ENCODE data around the gene TSR1. TPM values are rescaled to one million over a fixed set of nuclear protein-coding genes. Genes with fewer than 3 reads are reported as not detected.

TSR1 gene
- total RNA-seq, 1 experiment from 2014 or later, result 44.7 TPM

DNA sequence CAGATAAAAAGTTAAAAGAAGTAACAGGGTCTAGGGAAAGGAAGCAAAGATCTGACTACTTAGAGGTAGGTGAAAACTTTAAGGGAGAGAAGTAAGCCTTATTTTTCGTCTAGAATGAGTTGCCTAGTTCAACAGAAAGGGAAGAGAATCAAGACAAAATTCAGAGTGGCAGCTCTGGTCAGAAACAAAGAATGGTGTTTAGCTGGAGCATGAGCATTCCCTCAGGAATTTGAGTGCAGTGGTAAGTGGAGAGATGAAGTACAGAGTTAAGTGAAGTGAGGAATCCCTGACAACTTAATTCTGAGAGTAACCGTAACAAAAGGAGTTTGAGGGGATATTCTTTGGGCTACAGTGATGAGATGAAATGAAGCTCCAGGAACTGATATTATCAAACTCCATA is 44.2 kb downstream of the TSR1 start:
- TF ChIP-seq SIN3A (IDR thresholded peaks at IDR 0.05; ENCODE audit: borderline replicate concordance, insufficient read depth, low read depth, low read length) (no peak), POLR2AphosphoS5 (IDR thresholded peaks at IDR 0.05; ENCODE audit: low read depth, low read length) (no peak), REST (IDR thresholded peaks at IDR 0.05; ENCODE audit: insufficient read depth in 1 of 2, low read depth in 2 of 2, low read length in 1 of 2) (no peak), CTCF (IDR thresholded peaks at IDR 0.05) (no peak), TCF7L2 (IDR thresholded peaks at IDR 0.05; ENCODE audit: low read depth, low read length) (no peak)
- no peaks in the 10 kb centered on the region for H3K4me1 ChIP-seq (ENCODE audit: control insufficient read depth, insufficient read depth, low read length)
- no peaks in the 10 kb centered on the region for H3K9me3 ChIP-seq (ENCODE audit: control insufficient read depth, insufficient read depth, low read depth, low read length)
- in situ Hi-C loops (cut with HindIII; ENCODE audit: low pct_unique_long_range_greater_than_20kb, low sequenced_read_pairs) (no loop called here), intact Hi-C loops (cut with micrococcal nuclease; ENCODE audit: unreplicated experiment) (no loop called here)
- DNase-seq (ENCODE audit: low read depth, low spot score) (no peak), ATAC-seq (no peak)
- H3K27ac ChIP-seq (ENCODE audit: low read length), result no peak overlapping the region
- ChIA-PET POLR2A (no interaction called here), CTCF (interaction anchor here (0.9 kb wide), 1 partner anchor 301 kb away, joined by 3 read pairs; no protein-coding TSS in a partner anchor)
- no peak overlapping the region for H3K4me3 ChIP-seq (ENCODE audit: low read depth in 2 of 2, low read length in 2 of 2)
- no TSS peak for BruUV-seq (replicated peaks)
- no peaks in the 10 kb centered on the region for H3K27me3 ChIP-seq (ENCODE audit: control insufficient read depth, insufficient read depth, low read length)
- H3K36me3 ChIP-seq (ENCODE audit: control insufficient read depth, insufficient read depth, low read length), result peaks cover 2% of the 10 kb centered on the region

DNA sequence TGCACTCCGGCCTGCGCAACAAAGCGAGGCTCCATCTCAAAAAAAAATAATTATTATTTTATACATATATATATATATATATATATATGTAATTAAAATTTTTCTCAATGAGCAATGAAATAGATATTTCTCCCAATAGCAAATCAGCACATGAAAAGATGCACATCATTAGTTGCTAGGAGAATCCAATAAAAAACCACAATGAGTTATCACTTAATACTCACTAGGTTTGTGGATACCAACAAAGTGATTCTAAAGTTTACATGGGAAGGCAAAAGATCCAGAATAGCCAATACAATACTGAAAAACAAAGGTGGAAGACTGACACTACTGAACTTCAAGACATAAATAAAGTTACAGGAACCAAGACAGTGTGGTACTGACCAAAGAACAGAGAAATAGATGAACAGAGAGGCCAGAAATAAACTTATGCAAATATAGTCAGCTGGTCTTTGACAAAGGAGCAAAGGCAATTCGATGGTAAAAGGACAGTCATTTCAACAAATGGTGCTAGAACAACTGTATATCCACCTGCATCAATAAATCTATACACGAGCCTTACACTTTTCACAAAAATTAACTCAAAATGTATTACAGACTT is 46.3 kb downstream of the TSR1 start:
- intact Hi-C loops (cut with micrococcal nuclease; ENCODE audit: unreplicated experiment), result no loop called here
- Histone ChIP-seq H3K4me3 (ENCODE audit: low read depth in 2 of 2, low read length in 2 of 2) (no peak overlapping the region), H3K27me3 (ENCODE audit: control insufficient read depth, insufficient read depth, low read length) (no peaks in the 10 kb centered on the region), H3K9me3 (ENCODE audit: control insufficient read depth, insufficient read depth, low read depth, low read length) (no peaks in the 10 kb centered on the region), H3K4me1 (ENCODE audit: control insufficient read depth, insufficient read depth, low read length) (no peaks in the 10 kb centered on the region), H3K36me3 (ENCODE audit: control insufficient read depth, insufficient read depth, low read length) (peaks cover 2% of the 10 kb centered on the region), H3K27ac (ENCODE audit: low read length) (no peak overlapping the region)
- ATAC-seq (no peak), DNase-seq (ENCODE audit: low read depth, low spot score) (no peak)
- ChIA-PET CTCF (interaction anchor here (0.6 kb wide), 1 partner anchor 17 kb away, joined by 3 read pairs; no protein-coding TSS in a partner anchor), POLR2A (no interaction called here)
- in situ Hi-C loops (cut with HindIII; ENCODE audit: low pct_unique_long_range_greater_than_20kb, low sequenced_read_pairs), result no loop called here
- no TSS peak for BruUV-seq (replicated peaks)
- TF ChIP-seq SIN3A (IDR thresholded peaks at IDR 0.05; ENCODE audit: borderline replicate concordance, insufficient read depth, low read depth, low read length) (no peak), POLR2AphosphoS5 (IDR thresholded peaks at IDR 0.05; ENCODE audit: low read depth, low read length) (no peak)

- intact Hi-C loops (cut with micrococcal nuclease; ENCODE audit: unreplicated experiment), result no loop called here
- Histone ChIP-seq H3K27me3 (ENCODE audit: control insufficient read depth, insufficient read depth, low read length) (no peaks in the 10 kb centered on the region), H3K27ac (ENCODE audit: low read length) (no peak overlapping the region), H3K4me1 (ENCODE audit: control insufficient read depth, insufficient read depth, low read length) (no peaks in the 10 kb centered on the region), H3K9me3 (ENCODE audit: control insufficient read depth, insufficient read depth, low read depth, low read length) (no peaks in the 10 kb centered on the region), H3K4me3 (ENCODE audit: low read depth in 2 of 2, low read length in 2 of 2) (no peak overlapping the region), H3K36me3 (ENCODE audit: control insufficient read depth, insufficient read depth, low read length) (peaks cover 15% of the 10 kb centered on the region)
- DNase-seq (ENCODE audit: low read depth, low spot score) (no peak), ATAC-seq (no peak)
- BruUV-seq (replicated peaks), result no TSS peak
- in situ Hi-C loops (cut with HindIII; ENCODE audit: low pct_unique_long_range_greater_than_20kb, low sequenced_read_pairs), result no loop called here
- CTCF ChIA-PET, result interaction anchor here (0.9 kb wide), 1 partner anchor 229 kb away, joined by 3 read pairs; the partner anchor contains the start of gene HIC1
- TF ChIP-seq POLR2AphosphoS5 (IDR thresholded peaks at IDR 0.05; ENCODE audit: low read depth, low read length) (no peak), CTCF (IDR thresholded peaks at IDR 0.05) (no peak), SIN3A (IDR thresholded peaks at IDR 0.05; ENCODE audit: borderline replicate concordance, insufficient read depth, low read depth, low read length) (no peak), TCF7L2 (IDR thresholded peaks at IDR 0.05; ENCODE audit: low read depth, low read length) (no peak), REST (IDR thresholded peaks at IDR 0.05; ENCODE audit: insufficient read depth in 1 of 2, low read depth in 2 of 2, low read length in 1 of 2) (no peak)
- POLR2A ChIA-PET, result no interaction called here
These were observed 53.0 kb downstream of the TSR1 start for GRCh38 chr17:2283302-2283701.
